Calu3 (cell line): ENCODE data around the gene DPAGT1. TPM values are rescaled to one million over a fixed set of nuclear protein-coding genes. Genes with fewer than 3 reads are reported as not detected.

Source experiments
- BruUV-seq: library from RNA; stranded (reverse); fragments of 400-500 nt; replicated peaks from 2 replicates; lab custom pipeline; 2021; lab: Mats Ljungman, UMichigan
- CTCF ChIA-PET: fragments of 300-600 bp; sonication (Branson Sonifier 250); formaldehyde crosslinking; loops from one replicate; lab custom pipeline; 2022; ENCODE audit warnings: antibody characterized with exemption; lab: Charles Lee
- DNase-seq: peaks from one replicate; pipeline ENCODE4 v3.0.0; 2022
- H3K27ac Mint-ChIP-seq: one replicate; pipeline ENCODE4 v1.8.0; 2022; ENCODE audit warnings: mixed read lengths; ENCODE audit not compliant: unreplicated experiment
- H3K27me3 Mint-ChIP-seq: one replicate; pipeline ENCODE4 v1.8.0; 2022; ENCODE audit warnings: mixed read lengths; ENCODE audit not compliant: unreplicated experiment
- H3K36me3 Mint-ChIP-seq: one replicate; pipeline ENCODE4 v1.8.0; 2022; ENCODE audit warnings: mild to moderate bottlenecking, moderate library complexity, mixed read lengths; ENCODE audit not compliant: insufficient read depth, unreplicated experiment
- H3K4me1 Mint-ChIP-seq: one replicate; pipeline ENCODE4 v1.8.0; 2022; ENCODE audit warnings: mild to moderate bottlenecking, low read depth, mixed read lengths; ENCODE audit not compliant: unreplicated experiment
- H3K4me3 Mint-ChIP-seq: one replicate; pipeline ENCODE4 v1.8.0; 2022; ENCODE audit warnings: mild to moderate bottlenecking, low read depth, moderate library complexity, mixed read lengths; ENCODE audit not compliant: unreplicated experiment
- H3K9me3 Mint-ChIP-seq: one replicate; pipeline ENCODE4 v1.8.0; 2022; ENCODE audit warnings: low read depth, mixed read lengths; ENCODE audit not compliant: unreplicated experiment
- intact Hi-C: fragments of 100-400 bp; cut with micrococcal nuclease; formaldehyde crosslinking; loops from one replicate; pipeline ENCODE4 v1.10.0; 2022; ENCODE audit not compliant: unreplicated experiment
- total RNA-seq: library from RNA; stranded (reverse); gene quantifications from 2 replicates; pipeline ENCODE4 v1.2.3, GENCODE V29; 2022
- TF ChIP-seq, protein P1 (sequence below): fragments of 200-600 bp; IDR thresholded peaks from one replicate; pipeline ENCODE4 v1.8.0; 2022; ENCODE audit warnings: antibody characterized with exemption; ENCODE audit not compliant: unreplicated experiment

DPAGT1 gene
- total RNA-seq, 1 experiment from 2014 or later, result 47.6 TPM

GRCh38 chr11:119094816-119095065, 6.9 kb downstream of the DPAGT1 start:
- H3K27me3 Mint-ChIP-seq, result no peaks in the 10 kb centered on the region
- CTCF ChIA-PET, result interaction anchor here (1.0 to 1.5 kb wide), 3 partner anchors 10 to 102 kb away, joined by 3 to 5 read pairs (median 3); partner anchors contain the start of genes HMBS and VPS11
- peaks cover 49% of the 10 kb centered on the region for H3K36me3 Mint-ChIP-seq
- BruUV-seq, result no TSS peak
- no peaks in the 10 kb centered on the region for H3K4me1 Mint-ChIP-seq
- peak overlapping the region; percentile 90 for H3K27ac Mint-ChIP-seq
- no peaks in the 10 kb centered on the region for H3K9me3 Mint-ChIP-seq
- peak overlapping the region; percentile 91 for H3K4me3 Mint-ChIP-seq
- TF ChIP-seq, protein P1, sequence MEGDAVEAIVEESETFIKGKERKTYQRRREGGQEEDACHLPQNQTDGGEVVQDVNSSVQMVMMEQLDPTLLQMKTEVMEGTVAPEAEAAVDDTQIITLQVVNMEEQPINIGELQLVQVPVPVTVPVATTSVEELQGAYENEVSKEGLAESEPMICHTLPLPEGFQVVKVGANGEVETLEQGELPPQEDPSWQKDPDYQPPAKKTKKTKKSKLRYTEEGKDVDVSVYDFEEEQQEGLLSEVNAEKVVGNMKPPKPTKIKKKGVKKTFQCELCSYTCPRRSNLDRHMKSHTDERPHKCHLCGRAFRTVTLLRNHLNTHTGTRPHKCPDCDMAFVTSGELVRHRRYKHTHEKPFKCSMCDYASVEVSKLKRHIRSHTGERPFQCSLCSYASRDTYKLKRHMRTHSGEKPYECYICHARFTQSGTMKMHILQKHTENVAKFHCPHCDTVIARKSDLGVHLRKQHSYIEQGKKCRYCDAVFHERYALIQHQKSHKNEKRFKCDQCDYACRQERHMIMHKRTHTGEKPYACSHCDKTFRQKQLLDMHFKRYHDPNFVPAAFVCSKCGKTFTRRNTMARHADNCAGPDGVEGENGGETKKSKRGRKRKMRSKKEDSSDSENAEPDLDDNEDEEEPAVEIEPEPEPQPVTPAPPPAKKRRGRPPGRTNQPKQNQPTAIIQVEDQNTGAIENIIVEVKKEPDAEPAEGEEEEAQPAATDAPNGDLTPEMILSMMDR, result peak; percentile 49
- DNase-seq, result peak; percentile 81
- intact Hi-C loops, result no loop called here

- no TSS peak for BruUV-seq
- Mint-ChIP-seq H3K4me3 (peak overlapping the region; percentile 91), H3K27me3 (no peaks in the 10 kb centered on the region), H3K9me3 (no peaks in the 10 kb centered on the region), H3K4me1 (no peaks in the 10 kb centered on the region), H3K27ac (peak overlapping the region; percentile 93), H3K36me3 (peaks cover 49% of the 10 kb centered on the region)
- TF ChIP-seq, protein P1, result no peak
- intact Hi-C loops, result no loop called here
- CTCF ChIA-PET, result interaction anchor here (1.0 kb wide), 2 partner anchors 9 to 102 kb away, joined by 3 to 5 read pairs; partner anchors contain the start of gene HMBS
- DNase-seq, result peak; percentile 20
Observed at GRCh38 chr11:119093942-119094815, 7.5 kb downstream of the DPAGT1 start.

DNA sequence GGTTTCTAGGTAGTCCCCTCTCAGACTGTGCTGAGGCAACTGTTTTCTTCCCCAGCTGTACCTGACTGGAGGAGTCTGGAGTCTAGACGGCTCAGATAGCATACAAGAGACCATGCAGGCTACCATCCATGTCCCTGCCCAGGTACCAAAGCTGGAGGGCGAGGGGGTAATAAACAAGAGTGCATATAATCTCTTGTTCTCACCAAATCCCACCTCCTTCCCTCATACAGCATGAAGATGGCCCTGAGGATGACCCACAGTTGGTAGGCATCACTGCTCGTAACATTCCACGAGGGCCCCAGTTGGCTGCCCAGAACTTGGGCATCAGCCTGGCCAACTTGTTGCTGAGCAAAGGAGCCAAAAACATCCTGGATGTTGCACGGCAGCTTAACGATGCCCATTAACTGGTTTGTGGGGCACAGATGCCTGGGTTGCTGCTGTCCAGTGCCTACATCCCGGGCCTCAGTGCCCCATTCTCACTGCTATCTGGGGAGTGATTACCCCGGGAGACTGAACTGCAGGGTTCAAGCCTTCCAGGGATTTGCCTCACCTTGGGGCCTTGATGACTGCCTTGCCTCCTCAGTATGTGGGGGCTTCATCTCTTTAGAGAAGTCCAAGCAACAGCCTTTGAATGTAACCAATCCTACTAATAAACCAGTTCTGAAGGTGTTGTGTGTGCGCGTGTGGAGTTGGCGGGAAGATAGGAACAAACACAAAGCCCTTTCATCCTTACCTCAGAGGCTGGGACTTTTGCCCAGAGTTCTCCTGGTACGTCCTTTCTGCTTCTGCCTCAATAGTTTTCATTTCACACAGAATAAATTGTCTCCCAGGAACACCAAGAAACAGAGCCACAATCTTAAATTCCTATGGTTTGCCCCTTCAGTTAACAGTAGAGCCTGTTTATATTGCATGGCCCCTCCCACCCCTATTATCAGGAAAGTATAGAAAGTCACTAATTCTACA, 8.5 kb downstream of the DPAGT1 start:
- TF ChIP-seq, protein P1, result no peak
- CTCF ChIA-PET, result no interaction called here
- peak overlapping the region; percentile 93 for H3K27ac Mint-ChIP-seq
- H3K36me3 Mint-ChIP-seq, result peaks cover 48% of the 10 kb centered on the region
- intact Hi-C loops, result no loop called here
- H3K9me3 Mint-ChIP-seq, result no peaks in the 10 kb centered on the region
- H3K4me3 Mint-ChIP-seq, result peak overlapping the region; percentile 91
- no peaks in the 10 kb centered on the region for H3K27me3 Mint-ChIP-seq
- no TSS peak for BruUV-seq
- H3K4me1 Mint-ChIP-seq, result no peaks in the 10 kb centered on the region
- no peak for DNase-seq
